ENCODE measurements around the gene OR1S1.
"Not testable (repeated sequence)": the region's sequence is repeated elsewhere in the genome, so short reads cannot be mapped to it uniquely, and the experiment has no call there.

OR1S1 gene

DNA sequence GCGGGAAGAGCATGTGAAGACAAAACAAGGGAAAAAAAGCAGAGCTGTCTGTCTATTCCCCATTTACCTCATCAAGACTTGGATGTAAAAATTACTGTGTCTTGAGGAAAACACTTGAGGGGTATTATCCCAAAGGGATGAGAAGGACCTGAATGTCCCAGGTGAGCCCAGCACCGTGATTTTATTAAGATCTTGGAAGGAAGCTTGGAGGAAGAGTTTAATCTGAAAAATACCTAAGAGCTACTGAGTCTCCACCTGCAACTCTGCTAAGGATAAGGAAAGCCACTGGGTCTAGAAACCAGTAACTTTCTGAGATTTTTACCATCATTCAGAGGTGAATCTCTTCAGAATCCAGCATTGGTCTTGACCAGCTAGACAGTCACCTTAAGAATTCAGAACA lies at the start of gene OR1S1:
Gene OR1S1 (plus strand): TSS at position 301 of the 400 bp plus-strand sequence.
- not testable (repeated sequence) for DNase-seq

DNA sequence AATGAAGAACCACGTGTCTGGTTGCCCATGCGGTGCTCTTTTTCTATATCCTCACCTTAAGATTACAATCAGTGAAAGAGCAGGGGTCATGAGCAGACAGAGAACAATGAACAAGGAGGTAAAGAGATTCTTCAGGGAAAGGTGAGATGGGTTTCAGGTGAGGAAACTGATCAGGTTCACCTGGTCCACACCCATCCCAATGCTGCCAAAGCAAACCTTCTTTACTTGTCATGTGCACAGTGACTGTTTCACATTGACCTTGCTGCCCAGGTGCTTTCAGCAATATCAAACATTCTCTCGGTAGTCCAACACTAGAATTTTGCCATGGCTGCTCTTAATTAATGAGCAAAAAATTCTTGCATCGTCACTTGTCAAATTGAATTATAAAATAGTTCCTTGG lies 48.1 kb upstream of the OR1S1 start:
- DNase-seq, result no peak

DNA sequence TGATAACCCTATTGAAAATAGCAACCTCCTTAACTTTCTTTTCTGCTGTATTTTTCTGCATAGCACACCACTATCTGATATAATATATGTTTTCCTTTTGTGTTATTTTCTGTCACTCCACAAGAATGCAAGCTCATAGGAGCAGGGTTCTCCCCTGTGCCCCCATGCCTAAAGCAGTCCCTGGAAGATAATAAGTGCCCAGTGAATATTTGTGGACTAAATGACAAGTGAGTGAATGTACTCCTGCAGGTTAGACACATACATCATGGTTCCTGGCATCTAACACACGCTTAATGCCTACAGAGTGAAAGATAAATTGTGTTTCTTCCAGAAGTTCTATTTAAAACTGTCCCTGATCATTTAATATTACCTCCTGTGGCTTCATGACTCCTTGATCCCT lies 47.5 kb upstream of the OR1S1 start:
- no peak for DNase-seq

DNA sequence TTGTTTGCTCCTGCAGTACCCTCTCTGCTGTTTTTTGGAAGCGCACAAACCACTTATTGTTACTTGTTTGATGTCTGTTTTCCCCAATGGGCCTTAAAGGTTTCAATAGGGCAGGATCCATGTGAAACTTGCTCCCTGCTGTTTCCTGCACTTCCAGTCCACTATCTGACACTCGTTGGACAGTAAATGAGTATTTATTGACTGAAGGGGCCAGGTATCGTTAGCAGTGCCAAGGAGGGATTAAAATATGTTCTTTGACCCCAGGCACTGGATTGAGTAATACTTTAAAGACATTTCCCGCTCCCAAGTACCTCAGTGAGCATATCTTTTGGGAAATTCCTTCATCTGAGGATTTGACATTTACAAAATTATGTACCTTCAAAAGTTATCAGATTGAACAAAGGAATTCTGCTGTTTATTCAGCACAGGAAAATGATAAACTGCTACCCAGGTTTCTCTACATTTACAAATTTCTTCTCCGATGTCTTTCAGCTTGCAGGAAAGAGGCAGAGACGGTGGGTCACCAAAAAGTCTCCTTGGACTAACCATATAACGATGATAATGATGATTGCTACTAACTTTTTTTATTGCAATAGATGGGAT lies 46.9 kb upstream of the OR1S1 start:
- DNase-seq, result no peak

DNA sequence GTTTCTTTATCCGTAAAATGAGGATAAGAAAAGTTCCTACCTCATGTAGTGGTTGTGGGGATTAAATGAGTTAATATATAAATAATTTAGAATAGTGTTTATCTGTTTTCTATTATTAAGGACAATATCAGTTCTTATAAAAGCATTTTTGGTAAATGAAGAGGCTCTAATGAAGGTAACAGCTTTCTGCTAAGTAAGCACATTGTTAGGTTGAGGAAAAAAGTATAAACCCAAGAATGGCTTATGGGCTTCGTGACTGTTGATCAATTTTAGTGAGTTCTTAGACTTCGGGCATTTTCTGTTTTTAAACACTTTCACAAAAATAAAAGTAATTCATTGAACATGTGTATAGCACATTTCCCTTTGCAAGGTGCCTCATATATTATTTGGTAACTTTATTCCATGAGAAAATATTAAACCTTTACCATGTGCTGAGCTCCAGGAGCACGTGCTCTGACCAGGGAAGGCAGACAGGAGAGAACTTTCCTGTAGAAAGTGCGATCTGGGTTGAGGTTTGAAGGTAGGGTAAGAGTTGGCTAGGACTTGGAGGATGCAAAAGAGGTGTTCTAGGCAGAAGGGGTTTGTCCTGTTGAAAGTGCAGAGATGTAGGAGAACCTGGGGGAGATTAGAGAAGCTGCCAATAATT lies 35.0 kb upstream of the OR1S1 start:
- DNase-seq, result no peak

DNA sequence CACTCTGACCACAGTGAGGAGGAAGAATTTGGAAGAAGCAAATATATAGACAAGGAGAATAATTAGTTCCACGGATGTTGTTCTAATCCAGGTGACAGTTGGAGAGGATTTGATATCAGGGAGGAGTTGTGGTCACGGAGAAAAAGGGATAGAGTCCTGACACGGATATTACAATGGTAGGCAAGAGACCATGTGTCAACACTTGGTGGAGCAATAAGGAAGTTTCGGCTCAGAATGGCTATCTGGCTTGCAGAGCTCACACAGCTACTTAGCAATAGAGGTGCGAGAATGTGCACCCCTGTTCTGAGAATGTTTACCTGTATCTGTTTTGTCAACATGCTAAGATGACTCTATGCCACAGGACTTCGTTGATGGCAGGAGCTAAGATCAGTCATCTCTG lies 34.1 kb upstream of the OR1S1 start:
- no peak for DNase-seq

DNA sequence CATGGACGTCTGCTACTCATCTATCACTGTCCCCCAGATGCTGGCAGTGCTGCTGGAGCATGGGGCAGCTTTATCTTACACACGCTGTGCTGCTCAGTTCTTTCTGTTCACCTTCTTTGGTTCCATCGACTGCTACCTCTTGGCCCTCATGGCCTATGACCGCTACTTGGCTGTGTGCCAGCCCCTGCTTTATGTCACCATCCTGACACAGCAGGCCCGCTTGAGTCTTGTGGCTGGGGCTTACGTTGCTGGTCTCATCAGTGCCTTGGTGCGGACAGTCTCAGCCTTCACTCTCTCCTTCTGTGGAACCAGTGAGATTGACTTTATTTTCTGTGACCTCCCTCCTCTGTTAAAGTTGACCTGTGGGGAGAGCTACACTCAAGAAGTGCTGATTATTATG lies 32.9 kb upstream of the OR1S1 start:
- no peak for DNase-seq

DNA sequence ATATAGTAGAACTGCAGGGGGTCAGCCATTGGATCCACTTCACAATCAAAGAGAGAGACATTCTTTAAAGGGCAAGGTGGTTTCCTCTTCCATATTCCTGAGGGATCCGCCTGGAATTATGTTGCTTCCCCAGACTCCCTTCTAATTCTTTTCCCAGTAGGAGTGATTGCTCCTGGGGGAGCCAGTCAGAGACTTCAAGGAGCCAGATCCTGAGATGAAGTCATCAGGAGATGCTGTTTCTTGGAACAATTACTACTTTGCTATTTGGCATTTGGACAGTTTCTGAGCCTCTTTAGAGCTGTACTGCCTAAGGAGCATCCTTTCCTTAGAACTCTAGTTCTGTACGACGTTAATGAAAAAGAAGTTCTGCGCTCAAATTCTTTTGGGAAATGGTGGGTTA lies 25.6 kb upstream of the OR1S1 start:
- DNase-seq, result no peak

DNA sequence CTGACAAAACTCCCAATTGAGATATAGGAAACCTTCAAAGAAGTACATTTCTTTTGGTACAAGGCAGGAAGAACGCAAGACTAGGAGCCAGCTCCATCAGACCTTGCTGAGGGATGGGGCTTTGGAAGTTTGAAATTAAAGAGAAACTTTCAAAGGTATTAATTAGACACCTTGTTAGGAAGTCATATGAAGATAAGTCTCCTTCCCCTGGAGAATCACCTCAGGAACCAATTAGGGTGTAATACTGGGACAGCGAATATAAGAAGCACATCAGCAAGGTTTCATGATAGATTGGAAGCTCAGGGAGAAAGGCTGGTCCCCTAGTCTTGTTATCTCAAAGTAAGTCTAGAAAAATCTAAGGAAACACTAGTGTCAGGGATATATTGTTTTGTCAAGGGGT lies 23.8 kb upstream of the OR1S1 start, which contains the start of gene OR9Q2:
Gene OR9Q2 (plus strand): TSS at position 301 of the 400 bp plus-strand sequence. CDS start 1,421 bp downstream, outside the sequence.
- DNase-seq, result no peak

DNA sequence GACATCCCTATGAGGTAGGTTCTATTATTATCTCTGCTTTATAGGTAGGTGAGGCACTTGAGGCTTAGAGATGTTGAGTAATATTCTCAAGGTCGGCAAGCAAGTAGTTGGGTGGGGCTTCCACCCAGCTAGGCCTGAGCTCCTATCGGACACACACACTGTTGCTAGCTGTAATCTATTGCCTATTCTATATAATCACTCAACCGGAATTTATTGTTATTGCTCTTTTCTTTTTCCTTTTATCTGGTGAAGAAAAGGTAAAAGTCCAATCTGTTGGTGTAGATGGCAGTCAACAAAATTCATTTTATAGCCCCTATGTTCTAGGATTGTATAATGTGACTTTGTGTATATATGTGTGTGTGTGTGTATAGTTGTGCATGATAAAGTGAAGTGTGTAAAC lies 20.3 kb upstream of the OR1S1 start:
- no peak for DNase-seq

DNA sequence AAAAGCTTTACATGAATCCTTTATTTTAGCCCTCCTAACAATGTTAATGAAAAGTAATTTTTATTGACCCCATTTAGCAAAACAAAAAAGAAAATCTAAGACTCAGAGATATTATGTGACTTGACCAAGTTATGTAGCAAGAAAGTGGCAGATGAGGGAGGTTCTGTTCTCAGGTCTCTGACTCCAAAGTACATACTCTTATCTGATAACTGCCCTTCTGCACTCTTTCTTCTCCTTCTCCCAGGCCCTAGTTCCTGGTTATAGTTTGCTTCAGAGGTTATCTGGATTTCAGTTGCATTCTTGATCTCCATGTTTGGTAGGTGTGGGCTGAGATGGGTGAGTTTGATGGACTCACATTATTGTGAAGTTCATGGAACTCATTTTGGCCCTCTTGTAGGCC lies 19.1 kb upstream of the OR1S1 start:
- DNase-seq, result no peak

DNA sequence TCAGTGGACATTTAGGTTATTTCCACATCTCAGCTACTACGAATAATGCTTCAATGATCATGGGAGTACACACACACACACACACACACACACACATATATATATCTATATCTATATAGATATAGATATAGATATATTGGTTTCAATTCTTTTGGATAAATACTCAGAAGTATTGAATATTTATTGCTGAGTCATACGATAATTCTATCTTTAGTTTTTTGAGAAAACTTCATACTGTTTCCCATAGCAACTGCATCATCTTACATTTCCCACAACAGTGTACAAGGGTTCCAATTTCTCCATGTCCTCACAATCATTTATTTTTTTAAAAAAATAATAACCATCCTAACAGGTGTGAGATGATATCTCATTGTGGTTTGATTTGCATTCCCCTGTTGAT lies 16.6 kb upstream of the OR1S1 start:
- no peak for DNase-seq

DNA sequence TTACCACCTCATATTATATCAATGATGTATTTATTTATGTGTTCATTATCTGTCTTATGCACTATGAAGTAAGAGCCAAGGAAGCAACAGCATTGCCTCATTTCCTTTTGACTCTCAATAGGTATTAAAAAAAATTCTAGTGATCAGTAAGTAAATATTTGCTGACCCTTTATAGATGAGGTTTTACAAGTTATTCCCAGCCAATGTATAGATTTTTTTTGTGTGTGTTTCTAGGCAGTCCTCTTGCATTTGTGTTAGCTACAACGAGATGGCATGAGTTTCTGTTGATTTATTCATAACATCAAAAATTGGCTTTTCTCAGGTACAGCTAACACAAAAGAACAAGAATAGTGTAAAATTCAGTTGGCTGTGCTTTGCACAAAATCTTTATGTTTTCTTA lies 13.2 kb upstream of the OR1S1 start:
- DNase-seq, result no peak

DNA sequence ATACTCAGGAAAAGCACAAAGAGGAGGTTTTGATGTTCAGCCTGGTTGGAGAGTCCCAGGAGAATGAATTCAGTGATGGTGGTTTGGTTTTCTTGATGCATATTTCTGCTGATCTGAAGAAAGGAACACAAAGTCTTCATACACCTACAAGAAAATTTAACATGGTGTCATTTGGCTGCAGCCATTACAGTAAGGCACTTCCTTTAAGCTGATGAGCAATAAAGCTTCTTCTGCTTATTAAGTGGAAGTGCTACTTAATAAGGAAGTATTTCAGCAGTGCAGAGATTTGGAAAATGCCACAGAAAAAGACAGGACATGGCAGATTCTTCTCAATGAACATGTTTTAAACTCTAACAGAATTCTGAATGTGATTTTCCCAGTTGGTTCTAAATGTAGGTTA lies 8.5 kb upstream of the OR1S1 start, which contains the start of gene OR1S2:
Gene OR1S2 (minus strand): TSS at position 101 of the 400 bp plus-strand sequence. CDS start 0 bp downstream, at position 101.
- no peak for DNase-seq

DNA sequence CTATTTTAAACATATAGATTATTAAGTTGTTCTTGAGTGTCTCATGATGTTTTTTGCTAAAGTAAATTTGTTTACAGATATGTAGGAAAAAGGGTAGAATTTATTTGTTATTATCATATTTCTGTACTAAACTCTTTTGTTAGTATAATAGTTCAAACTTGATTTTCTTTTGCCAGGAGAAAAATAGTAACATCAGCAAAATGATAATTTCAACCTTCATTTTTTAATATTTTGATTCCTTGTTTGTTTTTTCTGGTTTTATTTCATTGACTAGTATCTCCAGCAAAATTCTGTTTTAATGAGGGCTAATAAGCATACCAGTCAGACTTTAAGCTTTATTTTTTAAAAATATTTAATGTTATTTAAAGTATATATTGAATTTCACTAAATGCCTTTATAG lies 4.0 kb downstream of the OR1S1 start:
- DNase-seq, result no peak

DNA sequence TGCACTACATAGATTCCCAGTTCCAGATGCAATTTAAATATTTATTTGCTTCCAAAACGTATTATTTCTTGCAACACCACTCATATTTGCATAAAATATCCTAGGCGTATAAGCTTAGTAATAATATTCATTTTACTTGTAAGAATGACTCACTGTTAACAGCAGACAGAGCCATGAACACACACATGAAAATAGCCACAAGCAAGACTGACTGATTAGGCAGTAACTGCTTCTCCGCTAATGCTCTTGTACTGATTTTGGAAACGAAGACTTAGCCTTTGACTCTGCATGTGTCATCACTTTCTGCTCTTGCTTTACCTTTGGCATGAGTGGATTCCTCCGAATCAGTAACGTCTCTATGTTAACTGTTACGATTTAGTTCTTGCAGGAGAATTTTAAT lies 10.2 kb downstream of the OR1S1 start:
- no peak for DNase-seq

DNA sequence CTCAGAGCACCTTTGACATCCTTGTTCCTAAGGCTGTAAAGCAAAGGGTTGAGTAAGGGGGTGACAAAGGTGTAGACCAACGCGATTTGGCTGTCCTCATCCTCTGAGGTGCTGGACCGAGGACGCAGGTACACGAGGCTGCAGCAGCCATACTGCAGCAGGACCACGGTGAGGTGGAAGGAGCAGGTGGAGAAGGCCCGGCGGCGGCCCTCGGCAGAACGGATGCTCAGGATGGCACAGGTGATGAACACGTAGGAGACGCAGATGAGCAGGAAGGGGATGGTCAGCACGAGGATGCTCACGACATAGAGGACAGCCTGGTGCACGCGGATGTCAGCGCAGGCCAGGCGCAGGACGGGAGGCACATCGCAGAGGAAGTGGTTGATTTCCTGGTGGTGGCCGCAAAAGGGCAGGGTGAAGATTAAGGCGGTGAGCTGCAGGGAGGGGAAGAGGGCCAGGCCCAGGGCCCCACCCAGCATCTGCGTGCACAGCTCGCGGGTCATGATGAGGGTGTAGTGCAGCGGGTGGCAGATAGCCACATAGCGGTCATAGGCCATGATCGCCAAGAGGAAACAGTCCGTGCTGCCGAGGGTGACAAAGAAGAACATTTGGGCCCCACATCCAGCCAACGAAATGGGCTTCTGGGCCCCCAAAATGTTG lies 15.6 kb downstream of the OR1S1 start:
- DNase-seq, result no peak

DNA sequence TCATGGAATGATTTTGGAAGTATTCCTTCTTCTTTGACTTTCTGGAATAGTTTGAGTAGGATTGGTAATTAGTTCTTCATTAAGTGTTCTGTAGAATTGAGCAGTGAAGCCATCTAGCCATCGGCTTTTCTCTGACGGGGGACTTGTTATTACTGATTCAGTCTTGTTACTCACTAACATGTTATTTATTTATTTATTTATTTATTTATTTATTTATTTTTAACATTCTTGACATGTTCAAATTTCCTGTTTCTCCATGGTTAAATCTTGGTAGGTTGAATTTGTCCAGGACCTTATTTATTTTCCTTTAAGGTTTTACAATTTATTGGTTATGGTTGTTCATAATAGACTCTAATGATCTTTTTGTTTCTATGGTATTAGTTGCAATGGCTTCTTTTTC lies 31.4 kb downstream of the OR1S1 start:
- no peak for DNase-seq

DNA sequence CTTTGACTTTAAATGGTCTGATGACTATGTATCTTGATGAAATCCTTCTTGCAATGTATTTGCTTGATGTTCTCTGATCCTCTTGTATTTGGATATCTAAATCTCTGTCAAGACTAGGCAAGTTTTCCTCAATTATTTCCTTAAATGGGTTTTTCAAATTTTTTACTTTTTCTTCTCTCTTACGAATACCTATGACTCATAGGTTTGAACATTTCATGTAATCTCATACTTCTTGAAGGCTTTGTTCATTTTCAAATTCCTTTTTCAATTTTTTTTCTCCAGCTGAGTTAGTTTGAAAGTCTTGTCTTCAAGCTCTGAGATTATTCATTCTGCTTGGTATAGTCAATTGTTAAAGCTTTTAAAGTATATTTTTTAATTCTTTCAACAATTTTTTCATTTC lies 42.4 kb downstream of the OR1S1 start:
- DNase-seq, result no peak

DNA sequence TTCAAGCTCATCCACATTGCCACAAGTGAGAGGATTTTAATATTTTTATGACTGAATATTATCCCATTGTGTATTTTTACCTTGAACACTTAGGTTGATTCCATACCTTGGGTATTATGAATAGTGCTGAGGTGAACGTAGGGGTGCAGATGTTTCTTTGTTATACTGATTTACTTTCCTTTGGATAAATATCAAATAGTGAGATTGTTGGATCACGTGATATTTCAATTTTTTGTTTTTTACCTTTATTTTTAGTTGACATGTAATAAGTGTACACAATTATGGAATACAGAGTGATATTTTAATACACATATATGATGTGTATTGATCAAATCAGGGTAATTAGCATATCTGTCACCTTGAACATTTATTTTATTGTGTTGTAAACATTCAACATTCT lies 47.5 kb downstream of the OR1S1 start:
- no peak for DNase-seq
